ENCODE results near the gene TAL1.

DNA sequence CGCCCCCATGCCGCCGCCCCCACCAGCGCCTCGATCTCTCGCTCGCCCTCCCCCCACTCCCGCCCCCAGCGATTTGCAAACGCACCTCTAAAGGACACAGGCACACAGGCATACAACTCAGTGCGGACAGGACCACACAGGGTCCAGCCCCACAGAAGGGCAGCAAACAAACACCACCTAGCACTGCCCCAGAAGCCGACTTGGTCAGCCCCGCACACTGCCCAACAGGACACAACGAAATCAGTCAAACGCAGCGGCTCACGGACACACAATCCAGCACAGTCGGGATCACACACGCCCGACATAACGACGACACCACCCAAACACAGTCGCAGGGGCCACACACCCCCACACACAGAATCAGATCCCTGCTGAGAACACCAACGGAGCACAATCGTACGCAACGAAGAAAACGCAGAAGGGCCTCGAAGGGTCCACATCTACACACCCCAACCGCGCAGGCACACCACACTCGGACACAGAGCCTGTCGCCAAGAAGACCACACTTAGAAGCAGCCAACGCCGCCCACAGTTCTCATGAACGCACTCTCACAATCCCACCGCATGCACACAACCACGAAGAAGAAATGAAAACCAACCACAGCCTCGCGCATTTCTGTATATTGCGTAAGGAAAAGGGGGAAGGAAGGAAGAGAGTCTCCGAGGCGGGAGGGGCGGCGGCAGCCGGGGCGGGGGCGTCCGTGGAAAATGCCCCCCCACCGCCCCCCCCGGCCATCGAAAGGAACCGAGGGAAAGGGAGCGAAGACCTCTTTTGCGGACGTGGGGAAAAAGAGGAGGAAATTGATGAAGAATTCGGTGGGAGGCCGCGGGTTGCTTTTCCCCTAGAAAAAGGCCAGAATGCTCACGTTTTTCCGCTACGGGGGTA lies 481 bp downstream of the TAL1 start:
- TF ChIP-seq GLIS3 (CRISPR knock-in tag; IDR thresholded peaks at IDR 0.05) (no peak), RARB (CRISPR knock-in tag; IDR thresholded peaks at IDR 0.05) (no peak), BACH2 (CRISPR knock-in tag; IDR thresholded peaks at IDR 0.05; ENCODE audit: borderline replicate concordance) (no peak), ZFP3 (CRISPR knock-in tag; IDR thresholded peaks at IDR 0.05) (no peak), ISL1 (CRISPR knock-in tag; IDR thresholded peaks at IDR 0.05) (no peak), TCF4 (CRISPR knock-in tag; IDR thresholded peaks at IDR 0.05; ENCODE audit: borderline replicate concordance) (no peak)
- TF ChIP-seq, protein P1, sequence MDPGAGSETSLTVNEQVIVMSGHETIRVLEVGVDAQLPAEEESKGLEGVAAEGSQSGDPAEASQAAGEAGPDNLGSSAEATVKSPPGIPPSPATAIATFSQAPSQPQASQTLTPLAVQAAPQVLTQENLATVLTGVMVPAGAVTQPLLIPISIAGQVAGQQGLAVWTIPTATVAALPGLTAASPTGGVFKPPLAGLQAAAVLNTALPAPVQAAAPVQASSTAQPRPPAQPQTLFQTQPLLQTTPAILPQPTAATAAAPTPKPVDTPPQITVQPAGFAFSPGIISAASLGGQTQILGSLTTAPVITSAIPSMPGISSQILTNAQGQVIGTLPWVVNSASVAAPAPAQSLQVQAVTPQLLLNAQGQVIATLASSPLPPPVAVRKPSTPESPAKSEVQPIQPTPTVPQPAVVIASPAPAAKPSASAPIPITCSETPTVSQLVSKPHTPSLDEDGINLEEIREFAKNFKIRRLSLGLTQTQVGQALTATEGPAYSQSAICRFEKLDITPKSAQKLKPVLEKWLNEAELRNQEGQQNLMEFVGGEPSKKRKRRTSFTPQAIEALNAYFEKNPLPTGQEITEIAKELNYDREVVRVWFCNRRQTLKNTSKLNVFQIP (CRISPR knock-in tag; IDR thresholded peaks at IDR 0.05; ENCODE audit: borderline replicate concordance, low read depth): no peak
- TF ChIP-seq, protein P2, sequence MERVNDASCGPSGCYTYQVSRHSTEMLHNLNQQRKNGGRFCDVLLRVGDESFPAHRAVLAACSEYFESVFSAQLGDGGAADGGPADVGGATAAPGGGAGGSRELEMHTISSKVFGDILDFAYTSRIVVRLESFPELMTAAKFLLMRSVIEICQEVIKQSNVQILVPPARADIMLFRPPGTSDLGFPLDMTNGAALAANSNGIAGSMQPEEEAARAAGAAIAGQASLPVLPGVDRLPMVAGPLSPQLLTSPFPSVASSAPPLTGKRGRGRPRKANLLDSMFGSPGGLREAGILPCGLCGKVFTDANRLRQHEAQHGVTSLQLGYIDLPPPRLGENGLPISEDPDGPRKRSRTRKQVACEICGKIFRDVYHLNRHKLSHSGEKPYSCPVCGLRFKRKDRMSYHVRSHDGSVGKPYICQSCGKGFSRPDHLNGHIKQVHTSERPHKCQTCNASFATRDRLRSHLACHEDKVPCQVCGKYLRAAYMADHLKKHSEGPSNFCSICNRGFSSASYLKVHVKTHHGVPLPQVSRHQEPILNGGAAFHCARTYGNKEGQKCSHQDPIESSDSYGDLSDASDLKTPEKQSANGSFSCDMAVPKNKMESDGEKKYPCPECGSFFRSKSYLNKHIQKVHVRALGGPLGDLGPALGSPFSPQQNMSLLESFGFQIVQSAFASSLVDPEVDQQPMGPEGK (CRISPR knock-in tag; IDR thresholded peaks at IDR 0.05; ENCODE audit: borderline replicate concordance): peak; percentile 64; the same call in 1 of the 2 replicates
- TF ChIP-seq, protein P3, sequence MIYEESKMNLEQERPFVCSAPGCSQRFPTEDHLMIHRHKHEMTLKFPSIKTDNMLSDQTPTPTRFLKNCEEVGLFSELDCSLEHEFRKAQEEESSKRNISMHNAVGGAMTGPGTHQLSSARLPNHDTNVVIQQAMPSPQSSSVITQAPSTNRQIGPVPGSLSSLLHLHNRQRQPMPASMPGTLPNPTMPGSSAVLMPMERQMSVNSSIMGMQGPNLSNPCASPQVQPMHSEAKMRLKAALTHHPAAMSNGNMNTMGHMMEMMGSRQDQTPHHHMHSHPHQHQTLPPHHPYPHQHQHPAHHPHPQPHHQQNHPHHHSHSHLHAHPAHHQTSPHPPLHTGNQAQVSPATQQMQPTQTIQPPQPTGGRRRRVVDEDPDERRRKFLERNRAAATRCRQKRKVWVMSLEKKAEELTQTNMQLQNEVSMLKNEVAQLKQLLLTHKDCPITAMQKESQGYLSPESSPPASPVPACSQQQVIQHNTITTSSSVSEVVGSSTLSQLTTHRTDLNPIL (CRISPR knock-in tag; IDR thresholded peaks at IDR 0.05; ENCODE audit: low read depth): no peak
